Anterior cingulate cortex (tissue), 58 donors: ENCODE results near the gene CDNF.
"Not testable (repeated sequence)": the region's sequence is repeated elsewhere in the genome, so short reads cannot be mapped to it uniquely, and the experiment has no call there.

Experiments
- DNase-seq, 58 donors: peaks; one replicate each; lab custom pipeline; 2025; lab: John Stamatoyannopoulos, UW

CDNF gene

DNA sequence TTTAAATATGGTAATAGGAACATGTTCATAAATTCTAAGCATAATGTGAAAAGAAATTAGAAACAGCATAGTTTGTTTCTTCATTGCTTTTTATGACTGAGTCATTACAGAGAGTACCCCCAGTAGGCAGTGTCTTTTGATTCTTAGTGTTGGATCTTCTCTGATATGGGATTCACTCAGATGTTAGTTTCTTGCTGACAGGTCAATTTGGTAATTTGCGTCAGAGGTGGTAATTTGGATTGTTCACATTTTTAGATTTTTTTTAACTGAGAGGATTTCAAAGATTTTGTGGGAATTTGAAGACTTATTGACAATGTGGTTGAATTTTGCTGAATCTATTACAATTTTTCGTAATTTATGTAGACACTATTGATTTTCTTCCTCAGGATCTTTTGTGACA, 2.3 kb upstream of the CDNF start:
- no peak for DNase-seq

- DNase-seq = no peak
Observed at GRCh38 chr10:14839305-14839695, 1.5 kb upstream of the CDNF start.

DNA sequence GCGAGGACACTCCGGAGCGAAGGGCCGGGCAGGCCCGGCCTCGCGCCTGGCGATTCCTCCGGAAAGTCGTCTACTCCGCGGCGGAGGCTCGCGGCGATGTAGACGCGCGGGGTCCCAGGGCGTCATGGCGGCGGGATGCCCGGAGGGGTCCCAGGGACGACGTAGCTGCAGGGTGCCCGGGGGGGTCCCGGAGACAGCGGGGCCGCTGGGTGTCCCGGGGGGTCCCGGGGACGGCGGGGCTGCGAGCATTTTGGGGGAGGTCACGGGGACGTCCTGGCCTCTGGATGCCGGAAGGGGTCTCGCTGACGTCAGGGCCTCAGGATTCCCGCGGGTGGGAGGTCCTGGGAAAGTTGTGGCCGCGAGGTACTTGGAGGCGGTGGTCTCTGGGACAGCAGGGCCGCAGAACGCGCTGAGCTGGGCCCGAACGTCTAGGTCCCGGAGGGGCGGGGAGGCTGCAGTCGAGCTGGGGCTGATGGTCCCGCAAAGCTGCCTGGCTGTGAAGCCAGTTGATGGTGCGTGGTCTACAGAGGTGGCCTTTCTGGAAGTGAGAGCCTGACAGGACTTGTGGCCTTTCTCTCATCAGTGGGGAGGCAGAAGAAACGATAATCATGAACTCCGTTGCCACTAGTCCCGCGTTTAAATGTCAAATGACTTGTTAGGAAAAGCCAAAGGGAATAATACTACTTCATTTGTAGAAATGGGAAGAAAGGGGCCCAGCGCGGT, 906 bp upstream of the CDNF start:
- peak in 15 of 58 donors; percentile 3 to 48 (median 18) for DNase-seq

GRCh38 chr10:14837003-14837756, 657 bp downstream of the CDNF start:
- DNase-seq = no peak

DNA sequence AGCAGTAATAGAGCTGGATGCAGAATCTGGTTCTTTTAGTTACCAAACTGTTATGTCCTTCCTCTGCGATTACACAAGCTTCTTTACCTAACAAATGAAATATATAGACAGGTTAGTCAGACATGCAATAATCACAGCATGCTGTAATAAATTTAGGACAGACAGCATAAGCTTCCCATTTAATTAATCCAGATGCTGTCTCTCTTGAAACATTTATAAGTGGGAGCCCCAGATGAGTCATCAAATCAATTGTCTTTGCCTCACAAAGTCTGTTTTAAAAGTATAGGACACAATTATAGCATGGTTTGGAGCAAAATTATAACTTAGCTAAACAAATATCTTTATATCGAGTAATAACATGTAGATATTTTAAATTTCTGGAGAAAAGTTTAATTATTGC, 1.6 kb downstream of the CDNF start:
- DNase-seq = no peak

GRCh38 chr10:14833106-14833505, 4.7 kb downstream of the CDNF start:
- no peak for DNase-seq

GRCh38 chr10:14826076-14826829, 11.6 kb downstream of the CDNF start:
- DNase-seq = no peak

DNA sequence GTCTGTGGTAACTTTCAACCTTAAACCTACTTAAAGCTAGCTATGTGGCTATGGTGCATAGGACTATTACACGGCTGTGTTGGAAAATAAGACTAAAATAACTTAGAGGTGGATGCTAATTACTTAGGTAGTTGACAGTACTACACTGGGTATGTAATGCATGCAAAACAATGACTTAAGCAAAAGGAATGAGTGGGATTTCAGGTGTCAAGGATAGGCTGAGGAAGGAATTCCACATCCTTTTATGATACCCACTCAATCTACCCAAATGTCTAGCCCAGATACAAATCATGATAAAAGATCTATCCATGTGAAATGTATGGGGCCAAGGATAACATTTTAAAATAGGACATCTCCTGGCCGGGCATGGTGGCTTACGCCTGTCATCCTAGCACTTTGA, 13.9 kb downstream of the CDNF start:
- DNase-seq = no peak

GRCh38 chr10:14822879-14823755, 14.7 kb downstream of the CDNF start:
- peak in 9 of 58 donors; percentile 2 to 32 (median 8) for DNase-seq

GRCh38 chr10:14821635-14822375, 16.0 kb downstream of the CDNF start:
- no peak for DNase-seq

DNA sequence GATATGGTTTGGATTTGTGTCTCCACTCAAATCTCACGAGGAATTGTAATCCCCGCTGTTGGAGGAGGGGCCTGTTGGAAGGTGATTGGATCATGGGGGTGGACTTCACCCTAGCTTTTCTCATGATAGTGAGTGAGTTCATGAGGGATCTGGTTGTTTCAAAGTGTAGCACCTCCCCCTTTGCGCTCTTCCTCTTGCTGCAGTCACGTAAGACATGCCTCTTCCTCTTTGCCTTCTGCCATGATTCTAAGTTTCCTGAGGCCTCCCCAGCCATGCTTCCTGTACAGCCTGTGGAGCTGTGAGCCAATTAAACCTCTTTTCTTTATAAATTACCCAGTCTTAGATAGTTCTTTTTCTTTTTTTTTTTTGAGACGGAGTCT, 17.1 kb downstream of the CDNF start:
- no peak for DNase-seq

GRCh38 chr10:14820010-14820774, 17.6 kb downstream of the CDNF start:
- DNase-seq = peak in 4 of 58 donors; percentile 1 to 17 (median 7)

- not testable (repeated sequence) for DNase-seq
Observed at GRCh38 chr10:14816717-14817116, 21.1 kb downstream of the CDNF start.

DNA sequence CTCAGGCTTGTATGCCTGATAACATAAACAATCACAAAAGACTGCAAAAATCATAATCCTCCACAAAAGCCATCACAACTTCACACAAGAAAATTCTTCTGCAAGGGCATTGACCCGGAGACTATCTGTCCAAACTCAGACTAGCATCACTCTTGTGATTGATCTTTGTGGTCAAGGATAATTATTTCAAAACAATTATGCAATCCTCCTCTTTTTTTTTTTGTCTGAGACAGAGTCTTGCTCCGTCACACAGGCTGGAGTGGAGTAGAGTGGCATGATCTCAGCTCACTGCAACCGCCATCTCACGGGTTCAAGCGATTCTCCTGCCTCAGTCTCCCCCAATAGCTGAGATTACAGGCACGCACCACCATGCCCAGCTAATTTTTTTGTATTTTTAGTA, 22.2 kb downstream of the CDNF start:
- DNase-seq = no peak

DNA sequence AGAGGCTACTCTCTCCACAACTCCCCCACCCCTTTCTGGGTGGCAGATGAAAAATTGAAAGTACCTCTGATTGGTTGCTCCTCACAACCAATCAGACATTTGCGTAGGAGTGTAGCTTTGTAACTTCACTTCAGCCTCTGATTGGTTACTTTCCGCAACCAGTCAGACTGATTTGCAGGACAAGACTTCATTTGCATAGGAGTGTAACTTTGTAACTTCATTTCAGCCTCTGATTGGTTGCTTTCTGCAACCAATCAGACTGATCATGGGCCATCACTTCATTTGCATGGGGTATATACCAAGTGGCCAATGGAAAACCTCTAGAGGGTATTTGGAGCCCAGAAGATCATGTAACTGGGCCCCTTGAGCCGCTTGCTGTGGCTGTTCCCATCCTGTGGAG, 25.6 kb downstream of the CDNF start:
- DNase-seq = no peak

DNA sequence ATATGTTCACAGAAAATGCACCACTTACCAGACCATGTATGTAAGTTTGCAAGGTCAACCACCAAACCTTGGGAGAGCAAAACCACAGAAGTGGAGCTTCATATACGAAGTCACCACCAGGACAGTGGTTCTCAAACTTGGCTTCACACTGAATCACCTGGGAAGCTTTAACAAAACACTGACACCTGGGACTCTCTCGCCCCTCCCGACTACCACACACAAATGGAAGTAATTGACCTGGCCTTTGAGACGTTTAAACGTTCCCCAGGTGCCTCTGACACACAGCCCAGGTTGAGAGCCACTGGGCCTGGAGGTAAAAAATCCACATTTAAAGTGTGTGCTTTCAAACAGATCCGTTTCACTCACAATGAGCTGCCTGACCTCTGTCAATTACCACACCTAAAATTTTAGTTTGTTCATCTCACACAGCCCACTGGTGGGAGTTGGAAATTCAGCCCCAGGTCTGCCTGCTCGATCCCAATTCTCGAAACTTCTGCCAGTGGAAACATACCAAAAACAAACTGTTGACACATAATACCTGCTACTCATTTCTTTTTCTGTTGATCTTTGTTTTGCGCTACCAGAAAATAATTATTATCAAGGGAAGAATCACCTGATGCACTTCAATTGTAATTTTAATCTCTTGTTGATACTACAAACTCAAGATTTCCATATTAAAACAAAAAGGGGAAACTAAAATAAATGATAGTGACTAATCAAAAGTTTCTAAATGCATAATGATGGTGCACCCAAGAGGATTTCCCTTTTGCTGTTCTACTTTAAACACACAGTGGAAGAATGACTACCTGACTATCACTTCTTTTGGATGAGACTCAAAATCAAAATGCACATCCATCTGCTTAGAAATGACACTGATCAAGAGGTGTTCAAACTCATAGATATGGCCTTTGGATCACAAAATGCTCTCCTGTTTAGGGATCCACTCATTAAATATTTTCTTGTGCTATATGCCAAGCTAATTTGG, 26.6 kb downstream of the CDNF start:
- DNase-seq = no peak

GRCh38 chr10:14806318-14806717, 31.5 kb downstream of the CDNF start:
- DNase-seq = no peak

GRCh38 chr10:14803827-14804226, 34.0 kb downstream of the CDNF start:
- DNase-seq = no peak
